HG03108 (cell line): ENCODE results near the gene DNPH1.

ENCODE experiments used
- ATAC-seq: cut with Tn5 transposase; IDR thresholded peaks from one replicate; pipeline ENCODE4 v1.9.1; 2021; ENCODE audit warnings: moderate library complexity; ENCODE audit not compliant: unreplicated experiment

The DNPH1 gene, protein sequence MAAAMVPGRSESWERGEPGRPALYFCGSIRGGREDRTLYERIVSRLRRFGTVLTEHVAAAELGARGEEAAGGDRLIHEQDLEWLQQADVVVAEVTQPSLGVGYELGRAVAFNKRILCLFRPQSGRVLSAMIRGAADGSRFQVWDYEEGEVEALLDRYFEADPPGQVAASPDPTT

DNA sequence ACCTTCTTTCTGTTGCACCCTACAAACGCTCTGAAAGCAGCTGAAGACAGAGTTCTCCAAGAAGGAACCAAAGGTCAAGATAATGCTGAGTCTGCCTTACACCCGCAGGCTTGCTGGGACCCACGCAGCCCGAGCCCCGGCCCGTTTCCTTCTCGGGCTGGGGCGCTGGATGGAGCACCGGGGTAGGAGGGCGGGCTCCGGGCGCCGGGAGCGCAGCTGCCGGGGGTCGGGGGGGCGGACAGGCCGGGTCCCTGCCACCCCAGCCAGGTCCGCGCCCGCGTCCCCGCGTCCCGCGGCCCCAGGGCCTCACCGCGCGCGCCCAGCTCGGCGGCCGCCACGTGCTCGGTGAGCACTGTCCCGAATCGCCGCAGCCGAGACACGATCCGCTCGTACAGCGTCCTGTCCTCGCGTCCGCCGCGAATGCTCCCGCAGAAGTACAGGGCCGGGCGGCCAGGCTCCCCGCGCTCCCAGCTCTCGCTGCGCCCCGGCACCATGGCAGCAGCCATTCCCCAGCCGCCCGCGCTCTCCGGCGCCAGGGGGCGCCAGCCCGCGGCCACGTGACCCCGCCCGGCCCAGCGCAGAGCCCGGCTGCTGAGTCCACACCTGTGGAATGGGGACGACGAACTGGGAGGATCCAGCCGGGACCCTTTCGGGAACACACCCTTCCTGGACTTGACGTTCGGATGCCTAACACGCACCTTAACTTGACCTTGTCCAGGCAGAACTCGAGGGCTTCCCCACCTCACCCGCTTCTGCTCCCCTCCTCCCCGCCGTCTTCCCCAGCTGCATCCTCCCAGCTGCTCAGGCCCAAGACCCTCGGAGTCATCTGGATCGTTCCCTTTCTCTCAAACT, at the start of gene DNPH1:
Gene DNPH1, minus strand, starts transcription at position 531 of the 852 bp plus-strand sequence. Its CDS starts 25 bp downstream, at position 506.
- peak; percentile 63 for ATAC-seq

DNA sequence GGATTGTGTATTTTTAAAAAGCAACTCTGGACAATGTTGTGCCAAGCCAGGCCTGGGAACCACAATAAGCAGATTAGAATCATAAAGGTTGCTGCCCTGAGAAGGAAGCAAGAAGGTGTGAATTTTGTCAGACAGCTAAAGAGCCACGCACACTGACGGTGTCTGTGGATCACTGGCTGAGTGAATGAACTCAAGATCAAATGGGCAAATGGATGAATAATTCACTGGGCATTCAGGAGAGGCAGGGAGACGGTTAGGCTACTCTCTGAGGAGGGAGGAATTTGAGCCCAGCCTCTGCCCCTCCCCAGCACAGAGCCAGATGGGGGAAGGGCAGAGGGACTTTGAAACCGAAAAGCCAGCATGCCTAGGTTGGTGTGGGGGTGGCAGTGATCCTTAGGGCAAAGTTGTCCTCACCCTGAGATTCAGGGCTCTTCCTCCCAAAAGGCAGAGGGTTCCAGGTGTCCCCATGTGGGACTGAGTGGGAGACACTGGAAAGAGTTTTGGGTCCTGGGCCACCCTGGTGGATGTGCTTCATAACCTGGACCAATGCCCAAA, 49.3 kb upstream of the DNPH1 start:
- no peak for ATAC-seq

DNA sequence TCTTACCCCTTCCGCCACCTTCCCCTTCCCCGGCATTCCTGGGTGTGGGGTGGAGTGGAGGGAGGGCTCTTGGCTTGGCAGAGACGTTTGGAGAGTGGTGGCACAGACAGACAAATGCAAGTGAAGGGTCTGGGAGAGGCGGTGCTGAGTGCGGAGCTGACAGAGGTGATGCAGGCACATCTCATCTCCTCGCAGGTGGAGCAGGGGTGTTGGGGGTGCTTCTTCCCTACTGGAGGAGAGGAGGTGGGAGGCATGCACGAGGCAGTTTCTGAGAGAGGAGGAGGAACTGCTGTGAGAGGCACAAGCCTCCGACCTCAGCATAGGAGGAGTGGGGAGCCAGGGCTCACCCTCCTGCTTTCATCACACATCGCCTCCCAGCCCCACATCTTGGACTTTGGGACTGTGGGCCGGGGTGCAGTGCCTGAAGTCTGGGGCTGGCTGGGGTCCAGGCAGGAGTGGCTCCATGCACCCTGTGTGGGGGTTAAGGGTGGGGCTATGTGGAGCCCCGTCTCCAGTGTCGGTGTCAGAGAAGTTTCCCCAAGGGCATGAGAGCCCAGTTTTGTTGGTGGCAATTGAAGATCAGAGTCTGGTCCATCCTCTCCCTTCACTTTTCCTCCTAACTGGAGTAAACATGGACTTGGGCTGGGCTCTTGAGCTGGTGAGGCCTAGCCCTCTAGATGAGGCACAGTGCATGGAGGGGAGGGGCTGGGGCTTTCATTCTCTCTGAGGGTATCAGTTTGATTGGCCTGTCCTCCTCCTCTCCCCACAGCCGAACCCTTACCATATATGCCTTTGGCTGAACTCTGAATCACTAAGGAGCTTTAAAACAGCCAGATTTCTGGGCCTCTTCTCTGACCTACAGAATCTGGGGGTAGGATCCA, 48.6 kb upstream of the DNPH1 start:
- ATAC-seq, result no peak

DNA sequence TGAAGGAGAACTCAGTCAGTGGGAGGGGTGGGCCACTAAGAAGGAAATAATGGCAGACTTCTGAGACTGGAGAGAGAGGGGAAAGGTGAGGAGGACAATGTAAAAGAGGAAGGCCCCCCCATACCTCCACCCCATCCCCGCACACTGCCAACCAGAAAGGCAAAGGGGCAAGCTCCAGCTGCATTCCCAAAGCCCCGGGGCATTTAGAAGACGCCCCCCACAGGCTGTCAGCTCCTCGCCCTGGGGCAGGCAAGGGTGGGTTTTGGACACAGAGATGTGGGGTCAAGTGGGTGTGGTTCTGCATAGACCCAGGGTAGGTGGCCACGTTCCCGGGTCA, 48.0 kb upstream of the DNPH1 start:
- ATAC-seq, result no peak

DNA sequence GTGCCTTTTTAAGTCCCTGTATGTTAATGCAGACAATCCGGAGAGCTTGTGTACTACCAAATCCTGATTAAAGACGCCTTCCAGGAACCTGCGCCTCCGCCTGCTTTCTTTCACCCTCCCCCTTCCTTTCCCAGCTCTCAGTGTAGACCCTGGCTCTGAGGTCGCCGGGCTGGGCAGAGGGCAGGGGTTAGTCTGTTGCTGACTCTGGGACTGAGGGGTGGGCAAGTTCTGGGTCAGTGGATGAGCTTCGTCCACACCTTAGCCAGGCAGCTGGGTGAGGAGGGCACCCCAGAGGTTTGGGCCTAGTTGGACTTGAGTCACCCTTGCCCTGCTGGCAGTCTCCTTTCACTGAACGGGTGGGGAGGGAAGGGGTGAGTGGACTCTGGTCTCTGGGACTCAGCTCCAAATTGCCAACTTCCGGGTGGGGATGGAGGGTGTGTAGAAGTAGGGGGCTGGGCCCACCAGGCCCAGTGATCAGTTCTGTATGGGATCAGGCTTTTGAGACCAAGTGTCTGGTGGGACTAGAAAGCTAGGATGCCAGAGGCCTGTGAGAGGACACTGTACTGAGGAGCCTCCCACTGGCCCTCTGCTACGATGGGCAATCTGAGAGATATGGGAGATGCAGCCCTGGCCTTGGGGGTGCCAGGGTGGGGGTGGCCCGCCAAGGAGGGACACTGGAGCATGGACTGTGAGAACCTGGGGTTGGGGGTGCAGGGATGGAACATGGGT, 47.5 kb upstream of the DNPH1 start:
- no peak for ATAC-seq

DNA sequence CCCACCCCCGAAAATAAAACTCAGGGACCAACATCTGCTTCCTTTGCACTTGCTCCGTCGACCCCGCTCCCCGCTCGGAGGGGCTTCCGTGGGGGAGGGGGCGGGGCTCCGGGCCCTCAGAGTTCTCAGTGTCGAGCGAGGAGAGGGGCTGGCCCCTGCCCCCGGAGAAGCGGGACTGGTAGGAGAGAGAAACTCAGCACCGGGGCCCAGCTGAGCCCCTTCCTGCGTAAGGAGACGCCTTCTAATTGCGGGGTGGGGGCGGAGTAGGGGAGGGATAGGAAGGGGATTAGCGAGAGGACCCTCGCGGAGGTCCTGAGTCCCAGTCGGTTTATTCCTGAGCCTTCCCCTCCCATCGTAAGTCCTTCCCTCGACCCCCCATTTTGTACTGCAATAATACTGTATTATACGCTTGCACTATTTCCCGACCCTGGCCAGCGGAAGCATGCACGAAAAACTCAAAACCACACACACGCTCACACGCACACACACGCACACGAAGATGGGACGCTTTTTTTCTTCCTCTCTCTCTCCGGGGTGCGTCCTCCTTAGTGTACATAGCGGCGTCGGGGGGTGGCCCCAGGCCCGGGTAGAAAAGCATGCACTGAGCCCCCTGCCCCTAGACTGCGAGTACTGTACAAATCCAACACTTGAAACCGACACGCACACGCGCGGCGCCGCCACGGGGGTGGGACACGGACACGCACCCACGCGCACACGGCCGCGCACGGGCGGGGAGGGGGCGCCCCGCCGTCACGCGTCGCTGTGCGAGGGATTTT, 46.7 kb upstream of the DNPH1 start:
- ATAC-seq, result no peak

DNA sequence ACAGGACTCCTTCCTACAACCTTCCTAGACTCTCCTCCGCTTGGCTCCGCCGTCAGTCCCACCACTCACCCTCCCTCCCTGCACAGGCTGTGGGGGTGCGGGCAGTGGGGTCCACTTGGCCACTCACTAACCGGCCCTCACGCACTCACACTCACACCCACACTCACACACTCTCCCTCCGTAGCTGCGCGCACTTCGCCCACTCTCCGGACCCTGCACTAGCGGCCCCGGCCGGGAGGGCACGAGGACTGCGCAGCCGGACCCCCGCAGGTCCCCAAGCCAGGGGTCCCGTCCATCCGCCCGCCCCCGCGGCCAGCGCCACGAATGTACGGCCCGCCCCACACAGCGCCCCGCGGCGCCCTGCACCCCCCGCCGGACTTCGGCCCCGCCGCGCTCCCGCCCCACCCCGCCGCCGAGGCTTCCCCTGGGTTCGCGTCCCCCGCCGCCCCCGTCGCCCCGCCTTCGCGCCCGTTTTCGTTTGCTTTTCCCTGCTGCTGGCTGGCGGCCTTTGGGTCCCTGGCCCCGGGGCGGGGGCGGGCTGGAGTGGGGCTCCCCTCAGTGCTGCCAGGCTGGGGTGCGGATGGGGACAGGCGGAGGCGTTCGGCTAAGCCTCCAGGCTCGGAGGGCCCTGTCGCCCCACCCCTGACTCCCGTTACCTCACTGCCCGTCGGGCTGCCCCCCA, 45.8 kb upstream of the DNPH1 start:
- ATAC-seq, result no peak

DNA sequence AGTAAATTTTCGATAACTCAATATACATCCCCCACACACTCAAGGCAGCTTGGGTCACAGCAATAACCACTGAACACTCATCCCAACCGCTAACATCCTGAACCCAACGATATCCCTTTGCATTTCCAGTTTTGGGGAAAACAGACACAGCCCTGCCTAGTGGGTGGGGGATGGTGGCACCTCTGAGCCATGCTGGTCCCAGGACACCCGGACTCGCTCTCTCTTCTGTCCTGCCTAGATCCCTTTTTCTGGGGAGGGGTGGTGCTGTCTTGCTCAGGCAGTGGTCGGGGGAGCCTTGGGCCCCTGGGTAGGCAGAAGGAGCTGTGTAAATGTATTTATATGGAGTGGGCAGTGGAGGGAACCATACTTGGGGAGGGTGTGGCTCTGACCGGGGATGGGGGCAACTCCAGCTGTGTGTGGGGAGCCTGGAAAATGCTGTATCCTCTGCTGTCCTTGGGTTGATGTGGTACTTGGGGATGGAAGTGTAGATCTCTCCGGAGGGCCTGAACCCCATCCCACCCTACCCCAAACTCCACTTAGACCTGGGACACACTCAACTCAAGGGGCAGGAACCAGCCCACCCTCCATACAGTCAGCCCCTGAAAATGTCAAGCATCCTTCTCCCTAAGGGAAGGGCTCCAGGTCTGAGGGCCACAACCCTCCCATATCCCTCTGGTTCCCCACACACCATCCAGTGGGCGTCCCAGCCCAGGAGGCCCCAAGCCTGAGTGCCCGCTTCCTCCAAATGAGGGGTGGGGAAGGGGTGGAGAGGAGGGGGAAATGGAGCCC, 45.0 kb upstream of the DNPH1 start:
- no peak for ATAC-seq

DNA sequence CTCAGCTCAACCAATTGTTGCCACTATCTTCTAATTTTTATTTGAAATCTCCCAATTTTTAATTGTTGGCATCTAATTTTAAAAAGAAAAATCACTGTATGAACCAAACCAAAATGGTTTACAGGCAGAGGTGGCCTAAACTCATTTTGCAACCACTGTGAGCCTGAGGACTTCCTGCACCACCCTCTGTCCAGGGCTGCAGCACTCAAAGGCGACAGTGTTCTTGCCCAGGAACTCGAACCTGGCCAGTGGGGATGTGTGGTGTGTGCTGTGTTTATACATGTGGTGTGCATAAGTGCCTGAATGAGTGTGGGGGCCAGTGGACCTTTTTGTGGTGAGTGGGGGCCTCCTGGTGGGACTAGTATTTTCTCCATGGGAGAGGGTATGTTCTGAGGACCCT, 44.4 kb upstream of the DNPH1 start:
- no peak for ATAC-seq

DNA sequence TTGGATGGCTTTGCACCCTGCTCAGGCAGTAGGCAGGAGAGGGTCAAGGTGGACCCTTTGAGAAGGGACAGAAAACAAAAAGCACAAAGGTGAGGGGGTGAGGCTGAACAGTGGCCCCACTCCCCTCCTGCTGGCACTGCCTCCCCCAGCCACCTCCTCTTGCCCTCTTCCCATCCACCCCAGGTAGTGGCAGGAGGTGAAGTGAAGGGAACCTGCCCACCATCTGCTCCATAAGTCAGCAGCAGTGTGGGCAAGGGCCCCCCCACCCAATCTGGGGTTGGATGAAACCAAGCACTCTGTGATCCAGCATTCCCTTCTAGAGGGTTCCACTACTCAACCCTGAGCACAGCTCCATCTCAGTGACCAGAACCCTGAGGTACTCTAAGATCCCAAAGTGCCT, 42.7 kb upstream of the DNPH1 start:
- no peak for ATAC-seq

DNA sequence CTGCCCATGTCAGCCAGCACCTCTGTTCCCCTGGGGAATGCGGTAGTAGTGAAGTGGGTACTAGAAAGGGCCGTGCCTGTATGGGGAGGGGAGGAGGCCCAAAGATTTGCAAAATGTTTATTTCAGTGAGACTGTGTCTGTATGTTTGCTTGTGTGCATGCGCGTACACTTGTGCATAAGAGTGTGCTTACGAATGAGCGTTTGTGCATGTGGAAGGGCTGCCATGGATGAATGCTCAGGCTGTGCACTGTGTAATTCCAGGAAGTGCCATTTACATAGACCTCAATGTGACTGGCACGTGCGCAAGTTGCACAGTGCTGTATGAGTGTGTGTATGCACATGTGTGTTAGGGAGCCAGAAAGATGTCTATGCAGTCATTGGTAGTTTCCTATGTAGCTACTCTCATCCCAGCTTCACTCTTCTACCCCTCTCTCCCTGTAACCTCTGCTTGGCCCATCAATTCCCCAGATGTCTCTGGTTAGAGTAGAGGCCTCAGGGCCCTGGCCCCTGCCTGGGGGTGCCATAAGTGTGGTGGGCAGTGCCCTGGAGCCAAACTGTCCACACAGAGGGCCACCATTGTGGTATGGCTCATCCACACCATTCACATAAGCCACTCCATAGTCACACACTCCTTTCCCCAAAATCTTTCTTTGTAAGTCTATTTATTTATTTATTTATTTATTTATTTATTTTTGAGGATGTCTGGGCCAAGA, 42.0 kb upstream of the DNPH1 start:
- no peak for ATAC-seq

DNA sequence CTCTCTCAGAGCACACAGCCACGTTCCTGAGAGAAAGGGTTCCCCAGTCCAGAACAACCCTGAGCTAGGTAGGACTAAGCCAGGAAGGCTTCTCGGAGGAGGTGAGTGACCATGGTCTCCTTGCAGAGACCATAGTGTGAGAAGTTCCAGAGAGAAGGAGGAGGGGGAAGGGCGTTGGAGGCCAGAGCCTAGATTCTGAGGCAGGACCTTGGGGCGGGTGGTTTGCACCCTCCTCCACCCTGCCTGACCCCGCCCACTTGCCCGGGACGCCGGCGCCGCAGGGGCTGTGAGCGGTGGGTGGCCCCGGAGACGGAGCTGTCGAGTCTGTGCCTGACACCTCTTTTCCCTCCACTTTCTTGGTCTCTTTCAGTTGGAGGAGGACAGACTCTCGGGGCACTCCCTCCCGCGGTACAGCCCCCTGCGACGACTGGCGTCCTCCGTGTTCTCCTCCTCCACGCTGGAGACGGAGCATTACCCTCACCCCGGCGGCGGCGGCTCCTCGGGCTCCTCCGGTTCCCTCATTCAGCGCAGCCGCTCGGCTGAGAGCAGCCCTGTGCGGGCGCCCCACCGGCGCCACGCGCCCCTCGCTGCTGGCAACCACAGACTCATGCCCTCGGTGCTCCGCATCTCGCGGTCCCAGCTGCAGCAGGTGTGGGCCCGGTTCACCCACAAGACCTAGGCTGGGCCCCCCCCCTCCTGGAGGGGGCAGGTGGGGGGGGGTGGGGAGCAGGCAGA, 40.2 kb upstream of the DNPH1 start:
- no peak for ATAC-seq

DNA sequence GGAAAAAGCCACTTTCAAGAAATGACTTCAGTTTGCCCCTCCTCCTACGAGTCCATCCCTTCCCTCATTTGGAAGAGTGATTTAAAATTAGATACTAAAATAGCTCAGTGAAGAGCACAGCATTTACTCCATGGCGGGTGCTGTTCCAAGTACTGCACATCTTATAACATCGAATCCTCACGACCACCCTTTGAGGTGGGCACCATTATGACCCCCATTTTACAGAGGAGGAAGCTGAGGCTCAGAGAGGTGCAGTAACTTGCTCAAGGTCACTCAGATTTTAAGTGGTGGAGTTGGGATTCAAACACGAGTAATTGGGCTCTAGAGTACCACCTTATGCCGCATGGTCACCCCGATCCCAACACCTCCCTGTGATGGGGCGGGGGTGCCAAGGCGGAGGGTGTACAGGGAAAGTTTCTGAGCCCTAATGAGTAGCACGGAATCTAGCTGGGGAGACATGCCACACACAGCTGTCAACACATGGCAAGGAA, 39.5 kb upstream of the DNPH1 start:
- no peak for ATAC-seq

DNA sequence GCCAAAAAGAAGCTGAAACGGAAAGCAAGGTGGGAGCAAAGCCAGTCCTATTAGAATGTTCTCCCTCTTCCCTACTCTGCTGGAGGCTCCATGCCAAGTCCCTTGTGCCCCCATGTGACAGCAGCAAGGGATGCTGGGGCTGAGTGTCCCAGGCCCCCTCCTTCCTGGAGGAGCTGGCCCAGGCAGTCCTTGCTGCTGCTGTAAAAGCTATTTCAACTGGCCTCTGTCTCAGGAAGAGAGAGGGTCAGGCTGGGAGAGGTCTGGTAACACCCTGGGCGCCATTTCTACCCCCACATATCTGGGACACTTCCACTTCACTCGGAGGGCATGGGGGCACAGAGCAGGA, 39.0 kb upstream of the DNPH1 start:
- ATAC-seq, result no peak

DNA sequence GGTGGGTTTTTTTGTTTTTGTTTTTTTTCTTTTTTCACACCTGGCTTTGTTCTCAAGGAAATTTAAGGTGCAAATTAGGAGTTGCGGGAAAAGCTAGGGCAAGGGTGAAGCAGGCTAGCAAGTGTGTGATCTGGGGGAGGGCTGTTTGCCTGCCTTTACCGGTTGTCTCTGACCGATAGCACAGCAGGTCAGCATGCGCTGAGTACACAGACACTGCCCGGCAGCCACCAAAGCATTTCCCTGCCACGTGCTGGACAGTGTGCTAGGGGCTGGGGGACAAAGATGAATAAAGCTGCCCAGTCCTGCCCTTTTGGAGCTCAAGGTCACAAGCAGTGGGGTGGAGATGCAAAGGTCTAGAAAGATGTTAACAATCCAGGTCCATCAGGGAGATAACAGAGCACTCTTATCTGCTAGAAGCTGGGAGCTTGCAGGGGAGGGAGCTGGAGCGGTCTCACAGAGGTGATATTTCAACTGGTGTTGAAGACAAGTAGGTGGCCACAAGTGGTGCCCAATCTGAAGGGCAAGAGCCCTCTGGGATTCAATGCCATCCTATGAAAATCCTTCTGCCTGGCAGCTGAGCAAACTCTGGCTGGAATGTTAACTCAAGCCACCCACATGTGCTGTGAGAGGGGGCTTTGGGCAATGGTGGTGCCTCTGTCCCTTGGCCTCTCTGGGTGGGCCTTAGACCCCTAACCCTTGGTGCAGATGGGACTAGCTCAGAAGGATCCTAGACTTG, 38.5 kb upstream of the DNPH1 start:
- no peak for ATAC-seq

DNA sequence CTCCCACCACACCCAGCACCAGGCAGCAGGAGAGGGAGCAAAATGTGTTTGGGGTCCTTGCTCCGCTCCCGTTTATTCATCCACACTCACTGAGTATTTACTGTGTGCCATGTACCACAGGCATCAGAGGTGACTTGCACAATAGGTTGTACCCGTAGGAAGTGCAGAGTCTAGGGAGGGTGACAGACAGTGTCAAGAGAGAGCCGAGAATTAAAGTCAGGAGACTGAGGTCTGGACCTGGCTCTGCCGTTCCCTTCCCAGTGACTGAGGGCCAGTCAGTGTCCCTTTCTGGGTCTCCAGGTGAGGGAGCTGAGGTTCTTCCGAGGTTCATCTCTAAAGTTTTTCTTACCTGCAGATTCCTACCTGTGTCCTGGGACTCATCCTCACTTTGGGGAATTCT, 36.3 kb upstream of the DNPH1 start:
- ATAC-seq, result no peak
